ENCODE measurements around the gene CLSTN2. TPM values are rescaled to one million over a fixed set of nuclear protein-coding genes. Genes with fewer than 3 reads are reported as not detected.

CLSTN2 gene
- total RNA-seq, 1 experiment from 2014 or later, result not detected

DNA sequence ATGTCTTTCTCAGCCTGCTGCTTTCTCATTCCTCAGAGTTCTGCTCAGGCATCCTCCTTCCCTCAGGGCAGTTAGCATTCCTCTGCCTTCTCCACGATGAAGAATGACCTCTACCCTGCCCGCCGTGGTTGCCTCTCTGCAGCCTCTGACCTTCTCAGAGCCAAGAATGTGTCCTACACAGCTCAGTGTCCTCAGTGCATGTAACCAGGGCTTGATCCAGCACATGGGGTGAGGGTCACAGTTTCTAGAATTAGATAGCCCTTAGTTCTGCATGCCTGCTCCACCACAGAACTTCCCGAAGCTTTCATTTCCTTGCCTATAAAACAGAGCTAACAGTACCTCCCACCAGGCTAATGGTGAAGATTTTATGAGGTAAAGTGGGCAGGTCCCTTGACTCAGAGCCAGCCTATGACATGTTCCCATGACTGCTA, 182.1 kb downstream of the CLSTN2 start:
- CTCF ChIA-PET, result no interaction called here
- no TSS peak for BruUV-seq (replicated peaks)
- H3K4me2 ChIP-seq (ENCODE audit: low read length), result no peak overlapping the region

GRCh38 chr3:140122183-140122582, 187.2 kb downstream of the CLSTN2 start:
- H4K20me1 ChIP-seq (ENCODE audit: low read length), result no peaks in the 10 kb centered on the region
- intact Hi-C loops (cut with micrococcal nuclease), result no loop called here
- H3K79me2 ChIP-seq (ENCODE audit: low read length), result no peaks in the 10 kb centered on the region
- H3K4me2 ChIP-seq (ENCODE audit: low read length), result no peak overlapping the region
- no peaks in the 10 kb centered on the region for H3K9me2 ChIP-seq (replicated peaks; ENCODE audit: low read length)
- ATAC-seq (no peak), DNase-seq (no peak)
- H3K4me1 ChIP-seq (ENCODE audit: insufficient read depth, low read length), result no peaks in the 10 kb centered on the region
- no peak overlapping the region for H3K4me3 ChIP-seq (ENCODE audit: low read length)
- H2AFZ ChIP-seq (ENCODE audit: low read length), result no peak overlapping the region
- H3K36me3 ChIP-seq (ENCODE audit: low read depth, low read length), result no peaks in the 10 kb centered on the region
- no peaks in the 10 kb centered on the region for H3K9me3 ChIP-seq (ENCODE audit: low read length)
- H3K27me3 ChIP-seq (ENCODE audit: low read length), result no peaks in the 10 kb centered on the region
- CTCF ChIA-PET, result no interaction called here
- no peak overlapping the region for H3K9ac ChIP-seq (ENCODE audit: low read length)
- no peaks in the 10 kb centered on the region for H3F3A ChIP-seq (ENCODE audit: low read length, unreplicated experiment)
- no TSS peak for BruUV-seq (replicated peaks)
- TF ChIP-seq EZH2phosphoT487 (IDR thresholded peaks at IDR 0.05; ENCODE audit: borderline replicate concordance, low read length), result no peak
- TF ChIP-seq, protein P1, sequence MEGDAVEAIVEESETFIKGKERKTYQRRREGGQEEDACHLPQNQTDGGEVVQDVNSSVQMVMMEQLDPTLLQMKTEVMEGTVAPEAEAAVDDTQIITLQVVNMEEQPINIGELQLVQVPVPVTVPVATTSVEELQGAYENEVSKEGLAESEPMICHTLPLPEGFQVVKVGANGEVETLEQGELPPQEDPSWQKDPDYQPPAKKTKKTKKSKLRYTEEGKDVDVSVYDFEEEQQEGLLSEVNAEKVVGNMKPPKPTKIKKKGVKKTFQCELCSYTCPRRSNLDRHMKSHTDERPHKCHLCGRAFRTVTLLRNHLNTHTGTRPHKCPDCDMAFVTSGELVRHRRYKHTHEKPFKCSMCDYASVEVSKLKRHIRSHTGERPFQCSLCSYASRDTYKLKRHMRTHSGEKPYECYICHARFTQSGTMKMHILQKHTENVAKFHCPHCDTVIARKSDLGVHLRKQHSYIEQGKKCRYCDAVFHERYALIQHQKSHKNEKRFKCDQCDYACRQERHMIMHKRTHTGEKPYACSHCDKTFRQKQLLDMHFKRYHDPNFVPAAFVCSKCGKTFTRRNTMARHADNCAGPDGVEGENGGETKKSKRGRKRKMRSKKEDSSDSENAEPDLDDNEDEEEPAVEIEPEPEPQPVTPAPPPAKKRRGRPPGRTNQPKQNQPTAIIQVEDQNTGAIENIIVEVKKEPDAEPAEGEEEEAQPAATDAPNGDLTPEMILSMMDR (conservative IDR thresholded peaks at IDR 0.05; ENCODE audit: low read depth, low read length), result no peak
- TF ChIP-seq EZH2 (IDR thresholded peaks at IDR 0.05; ENCODE audit: low read length, unreplicated experiment), result no peak
- no peak overlapping the region for H3K27ac ChIP-seq (ENCODE audit: low read length)
- POLR2A ChIA-PET (ENCODE audit: unreplicated experiment), result no interaction called here

More for the DNA sequence above, 182.1 kb downstream of the CLSTN2 start:
- Histone ChIP-seq H3K9me3 (ENCODE audit: low read length) (no peaks in the 10 kb centered on the region), H3K27ac (ENCODE audit: low read length) (no peak overlapping the region), H3K36me3 (ENCODE audit: low read depth, low read length) (no peaks in the 10 kb centered on the region), H2AFZ (ENCODE audit: low read length) (no peak overlapping the region), H3K4me1 (ENCODE audit: insufficient read depth, low read length) (no peaks in the 10 kb centered on the region), H4K20me1 (ENCODE audit: low read length) (no peaks in the 10 kb centered on the region), H3K27me3 (ENCODE audit: low read length) (no peaks in the 10 kb centered on the region), H3K4me3 (ENCODE audit: low read length) (no peak overlapping the region), H3K79me2 (ENCODE audit: low read length) (no peaks in the 10 kb centered on the region), H3K9ac (ENCODE audit: low read length) (no peak overlapping the region), H3K9me2 (replicated peaks; ENCODE audit: low read length) (no peaks in the 10 kb centered on the region), H3F3A (ENCODE audit: low read length, unreplicated experiment) (no peaks in the 10 kb centered on the region)
- no peak for DNase-seq
- no peak for ATAC-seq
- POLR2A ChIA-PET (ENCODE audit: unreplicated experiment), result no interaction called here
- TF ChIP-seq EZH2phosphoT487 (IDR thresholded peaks at IDR 0.05; ENCODE audit: borderline replicate concordance, low read length) (no peak), EZH2 (IDR thresholded peaks at IDR 0.05; ENCODE audit: low read length, unreplicated experiment) (no peak)
- TF ChIP-seq, protein P1 (conservative IDR thresholded peaks at IDR 0.05; ENCODE audit: low read depth, low read length), result no peak
- intact Hi-C loops (cut with micrococcal nuclease), result no loop called here

DNA sequence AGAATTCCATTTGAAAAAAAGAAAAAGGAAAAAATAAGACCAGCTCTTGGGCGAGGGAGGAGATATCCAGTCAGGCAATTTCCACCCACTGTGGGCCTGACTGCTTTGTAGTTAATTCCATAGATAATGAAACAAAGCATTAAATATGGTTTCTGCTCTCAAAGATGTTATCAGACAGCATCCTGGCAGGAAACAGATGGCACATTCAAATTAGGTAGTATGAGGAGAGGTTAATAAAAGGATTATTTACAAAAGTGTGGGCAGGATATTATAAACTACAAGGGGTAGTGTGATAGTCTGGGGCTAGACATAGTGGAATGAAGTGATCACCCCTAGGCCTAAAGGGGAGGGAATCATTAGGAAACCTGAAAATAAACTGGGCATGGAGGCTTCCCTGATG, 193.2 kb downstream of the CLSTN2 start:
- no peak overlapping the region for H2AFZ ChIP-seq (ENCODE audit: low read length)
- H3K79me2 ChIP-seq (ENCODE audit: low read length), result no peaks in the 10 kb centered on the region
- H3K27me3 ChIP-seq (ENCODE audit: low read length), result no peaks in the 10 kb centered on the region
- no peaks in the 10 kb centered on the region for H3K36me3 ChIP-seq (ENCODE audit: low read depth, low read length)
- no peaks in the 10 kb centered on the region for H4K20me1 ChIP-seq (ENCODE audit: low read length)
- H3K9me3 ChIP-seq (ENCODE audit: low read length), result no peaks in the 10 kb centered on the region
- no peak overlapping the region for H3K4me2 ChIP-seq (ENCODE audit: low read length)
- no peak overlapping the region for H3K9ac ChIP-seq (ENCODE audit: low read length)
- no peaks in the 10 kb centered on the region for H3K4me1 ChIP-seq (ENCODE audit: insufficient read depth, low read length)
- H3F3A ChIP-seq (ENCODE audit: low read length, unreplicated experiment), result no peaks in the 10 kb centered on the region
- no peak for DNase-seq
- BruUV-seq (replicated peaks), result no TSS peak
- H3K27ac ChIP-seq (ENCODE audit: low read length), result no peak overlapping the region
- ChIA-PET CTCF (interaction anchor here (0.5 kb wide), 1 partner anchor 720 kb away, joined by 3 read pairs; no protein-coding TSS in a partner anchor), POLR2A (ENCODE audit: unreplicated experiment) (no interaction called here)
- intact Hi-C loops (cut with micrococcal nuclease), result no loop called here
- TF ChIP-seq, protein P1 (conservative IDR thresholded peaks at IDR 0.05; ENCODE audit: low read depth, low read length), result no peak
- no peak for TF ChIP-seq EZH2 (IDR thresholded peaks at IDR 0.05; ENCODE audit: low read length, unreplicated experiment)
- TF ChIP-seq EZH2phosphoT487 (IDR thresholded peaks at IDR 0.05; ENCODE audit: borderline replicate concordance, low read length), result no peak
- ATAC-seq, result no peak
- H3K4me3 ChIP-seq (ENCODE audit: low read length), result no peak overlapping the region
- H3K9me2 ChIP-seq (replicated peaks; ENCODE audit: low read length), result no peaks in the 10 kb centered on the region

Data from PC-3 (cell line).